Peyer's patch (tissue), 4 donors: ENCODE results near the gene HS2ST1.

Source experiments
- POLR2A ChIP-seq, 2 donors: fragments of 450-650 bp; IDR thresholded peaks; one replicate each; pipeline ENCODE4 v1.5.1; 2017; ENCODE audit warnings: antibody characterized with exemption in 2 of 2, mild to moderate bottlenecking in 2 of 2, moderate library complexity in 2 of 2
- TF ChIP-seq, protein P1 (sequence below), 6 experiments: fragments of 450-650 bp in 4 of 6; fragments of 200-600 bp in 2 of 6; sonication (generic) in 1 of 6; IDR thresholded peaks; one replicate each; pipeline ENCODE4 v1.5.1; 2017 to 2019; ENCODE audit warnings: antibody characterized with exemption in 6 of 6, mild to moderate bottlenecking in 3 of 6, moderate library complexity in 1 of 6

DNA sequence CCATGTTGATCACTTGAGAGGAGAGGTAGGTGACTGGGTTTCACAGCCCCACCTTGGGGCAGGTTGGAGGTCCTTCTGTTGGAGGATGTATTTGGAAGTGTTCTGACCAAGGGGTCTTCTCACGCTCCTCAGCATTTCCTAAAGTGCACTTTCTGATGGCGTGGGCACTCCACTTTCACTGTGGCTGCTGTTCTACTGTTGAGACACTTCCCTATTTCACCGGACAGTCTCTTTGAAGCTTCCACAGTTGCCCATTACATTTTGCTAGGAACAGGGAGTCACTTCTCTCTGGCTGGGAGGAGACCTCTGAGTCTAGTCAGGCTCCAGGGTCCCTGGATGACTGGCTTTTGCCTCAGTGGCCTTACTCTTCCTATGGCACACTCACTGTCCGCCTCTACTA lies 234.2 kb downstream of the HS2ST1 start:
- TF ChIP-seq, protein P1, sequence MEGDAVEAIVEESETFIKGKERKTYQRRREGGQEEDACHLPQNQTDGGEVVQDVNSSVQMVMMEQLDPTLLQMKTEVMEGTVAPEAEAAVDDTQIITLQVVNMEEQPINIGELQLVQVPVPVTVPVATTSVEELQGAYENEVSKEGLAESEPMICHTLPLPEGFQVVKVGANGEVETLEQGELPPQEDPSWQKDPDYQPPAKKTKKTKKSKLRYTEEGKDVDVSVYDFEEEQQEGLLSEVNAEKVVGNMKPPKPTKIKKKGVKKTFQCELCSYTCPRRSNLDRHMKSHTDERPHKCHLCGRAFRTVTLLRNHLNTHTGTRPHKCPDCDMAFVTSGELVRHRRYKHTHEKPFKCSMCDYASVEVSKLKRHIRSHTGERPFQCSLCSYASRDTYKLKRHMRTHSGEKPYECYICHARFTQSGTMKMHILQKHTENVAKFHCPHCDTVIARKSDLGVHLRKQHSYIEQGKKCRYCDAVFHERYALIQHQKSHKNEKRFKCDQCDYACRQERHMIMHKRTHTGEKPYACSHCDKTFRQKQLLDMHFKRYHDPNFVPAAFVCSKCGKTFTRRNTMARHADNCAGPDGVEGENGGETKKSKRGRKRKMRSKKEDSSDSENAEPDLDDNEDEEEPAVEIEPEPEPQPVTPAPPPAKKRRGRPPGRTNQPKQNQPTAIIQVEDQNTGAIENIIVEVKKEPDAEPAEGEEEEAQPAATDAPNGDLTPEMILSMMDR (IDR thresholded peaks at IDR 0.05), result no peak
- TF ChIP-seq POLR2A (IDR thresholded peaks at IDR 0.05), result no peak
